Activated CD8-positive, alpha-beta T cell treated with anti-CD3 and anti-CD28 coated beads for 36 hours (primary cell): Measurements from ENCODE around the gene PBX3. TPM values are rescaled to one million over a fixed set of nuclear protein-coding genes. Genes with fewer than 3 reads are reported as not detected.

Source experiments
- ATAC-seq: fragments of 200-7000 bp; cut with Tn5 transposase; one replicate; pipeline ENCODE4 v1.10.0; 2021; ENCODE audit warnings: mild to moderate bottlenecking, moderate library complexity
- CTCF ChIA-PET: fragments of 350-600 bp; sonication (Branson Sonifier 250); formaldehyde crosslinking; loops from one replicate; lab custom pipeline; 2021; ENCODE audit warnings: antibody characterized with exemption; lab: Charles Lee
- POLR2A ChIA-PET: fragments of 350-600 bp; sonication (Branson Sonifier 250); formaldehyde crosslinking; loops from one replicate; lab custom pipeline; 2021; ENCODE audit warnings: antibody characterized with exemption; lab: Charles Lee
- DNase-seq: peaks from one replicate; pipeline ENCODE4 v3.0.0-alpha.2; 2020
- H3K27ac Mint-ChIP-seq: one replicate; pipeline ENCODE4 v1.8.0; 2021; ENCODE audit warnings: mild to moderate bottlenecking, mixed read lengths
- H3K27me3 Mint-ChIP-seq: one replicate; pipeline ENCODE4 v1.8.0; 2021; ENCODE audit warnings: mixed read lengths
- H3K36me3 Mint-ChIP-seq: one replicate; pipeline ENCODE4 v1.8.0; 2021; ENCODE audit warnings: low read depth, mixed read lengths
- H3K4me1 Mint-ChIP-seq: one replicate; pipeline ENCODE4 v1.8.0; 2021; ENCODE audit warnings: low read depth, mixed read lengths
- H3K4me3 Mint-ChIP-seq: one replicate; pipeline ENCODE4 v1.8.0; 2021; ENCODE audit warnings: mild to moderate bottlenecking, moderate library complexity, mixed read lengths
- H3K9me3 Mint-ChIP-seq: one replicate; pipeline ENCODE4 v1.8.0; 2021; ENCODE audit warnings: mixed read lengths
- intact Hi-C: fragments of 100-400 bp; cut with micrococcal nuclease; formaldehyde crosslinking; loops from one replicate; pipeline ENCODE4 v1.10.0; 2022
- total RNA-seq, 2 experiments: library from RNA; stranded (reverse); gene quantifications; one replicate each; pipeline ENCODE4 v1.2.3, GENCODE V29; 2021
- TF ChIP-seq, protein P1 (sequence below): fragments of 200-600 bp; IDR thresholded peaks from one replicate; pipeline ENCODE4 v1.8.0; 2022; ENCODE audit warnings: antibody characterized with exemption, mild to moderate bottlenecking

Gene PBX3
- total RNA-seq, 2 experiments from 2014 or later: 11.5 to 14.1 TPM

DNA sequence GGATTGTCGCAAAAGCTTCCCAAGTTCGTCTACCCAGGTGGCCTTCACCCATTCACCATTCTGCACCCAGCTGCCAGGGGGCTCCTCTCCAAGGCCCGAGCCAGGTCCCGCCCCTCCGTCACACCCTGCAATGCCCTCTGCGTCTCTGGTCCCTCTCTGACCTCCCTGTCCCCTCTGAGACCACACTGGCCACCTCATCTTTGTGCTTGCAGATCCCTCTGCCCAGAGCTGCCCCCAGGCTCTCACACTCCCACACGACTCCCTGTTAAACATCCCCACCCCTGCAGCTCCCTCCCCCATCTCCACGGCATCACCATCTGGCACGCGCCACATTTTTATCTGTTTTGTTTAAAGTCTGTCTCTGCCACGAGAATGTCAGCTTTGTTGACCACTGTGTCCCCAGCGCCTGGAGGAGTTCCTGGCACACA lies 243.6 kb downstream of the PBX3 start:
- no peak for DNase-seq
- Mint-ChIP-seq H3K4me3 (no peak overlapping the region), H3K27me3 (no peaks in the 10 kb centered on the region), H3K36me3 (no peaks in the 10 kb centered on the region), H3K4me1 (no peaks in the 10 kb centered on the region), H3K27ac (no peak overlapping the region), H3K9me3 (no peaks in the 10 kb centered on the region)
- intact Hi-C loops: no loop called here
- POLR2A ChIA-PET: interaction anchor here (0.6 kb wide), 1 partner anchor 503 kb away, joined by 3 read pairs; no protein-coding TSS in a partner anchor
- TF ChIP-seq, protein P1, sequence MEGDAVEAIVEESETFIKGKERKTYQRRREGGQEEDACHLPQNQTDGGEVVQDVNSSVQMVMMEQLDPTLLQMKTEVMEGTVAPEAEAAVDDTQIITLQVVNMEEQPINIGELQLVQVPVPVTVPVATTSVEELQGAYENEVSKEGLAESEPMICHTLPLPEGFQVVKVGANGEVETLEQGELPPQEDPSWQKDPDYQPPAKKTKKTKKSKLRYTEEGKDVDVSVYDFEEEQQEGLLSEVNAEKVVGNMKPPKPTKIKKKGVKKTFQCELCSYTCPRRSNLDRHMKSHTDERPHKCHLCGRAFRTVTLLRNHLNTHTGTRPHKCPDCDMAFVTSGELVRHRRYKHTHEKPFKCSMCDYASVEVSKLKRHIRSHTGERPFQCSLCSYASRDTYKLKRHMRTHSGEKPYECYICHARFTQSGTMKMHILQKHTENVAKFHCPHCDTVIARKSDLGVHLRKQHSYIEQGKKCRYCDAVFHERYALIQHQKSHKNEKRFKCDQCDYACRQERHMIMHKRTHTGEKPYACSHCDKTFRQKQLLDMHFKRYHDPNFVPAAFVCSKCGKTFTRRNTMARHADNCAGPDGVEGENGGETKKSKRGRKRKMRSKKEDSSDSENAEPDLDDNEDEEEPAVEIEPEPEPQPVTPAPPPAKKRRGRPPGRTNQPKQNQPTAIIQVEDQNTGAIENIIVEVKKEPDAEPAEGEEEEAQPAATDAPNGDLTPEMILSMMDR: no peak
- ATAC-seq: no peak
- CTCF ChIA-PET: no interaction called here

DNA sequence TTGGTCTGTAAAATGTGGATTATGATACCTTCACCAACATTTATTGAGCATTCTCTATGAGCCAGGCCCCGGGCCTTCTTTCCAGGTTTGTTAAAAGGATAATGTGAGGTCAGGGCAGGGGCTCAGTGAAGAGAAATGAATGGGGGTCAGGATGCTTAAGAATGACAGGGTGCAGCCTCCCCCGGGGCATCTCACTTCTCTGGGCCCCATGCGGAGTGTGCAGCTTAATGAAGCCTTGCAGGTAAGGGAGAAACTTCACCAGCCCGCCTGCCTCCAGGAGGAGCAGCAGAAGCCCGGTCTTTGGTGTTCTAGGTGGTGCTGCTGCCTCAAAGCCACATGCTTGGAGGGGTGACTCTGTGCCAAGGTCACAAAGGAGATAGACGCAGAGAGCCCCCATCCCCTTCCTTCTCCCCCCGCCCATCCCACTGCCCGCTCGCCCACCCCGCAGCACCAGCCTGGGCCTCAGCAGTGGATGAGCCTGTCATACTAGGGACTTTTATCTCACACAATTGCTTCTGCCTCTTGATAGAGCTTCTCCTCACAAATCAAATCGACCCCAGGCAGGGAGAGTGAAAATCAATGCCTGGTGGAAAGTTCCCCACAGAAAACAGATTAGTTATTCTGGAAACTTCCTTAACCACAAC lies 244.8 kb downstream of the PBX3 start:
- Mint-ChIP-seq H3K36me3 (no peaks in the 10 kb centered on the region), H3K4me1 (no peaks in the 10 kb centered on the region), H3K27me3 (no peaks in the 10 kb centered on the region), H3K9me3 (no peaks in the 10 kb centered on the region), H3K27ac (no peak overlapping the region), H3K4me3 (no peak overlapping the region)
- DNase-seq: no peak
- ChIA-PET CTCF (no interaction called here), POLR2A (no interaction called here)
- TF ChIP-seq, protein P1: no peak
- intact Hi-C loops: no loop called here
- no peak for ATAC-seq

DNA sequence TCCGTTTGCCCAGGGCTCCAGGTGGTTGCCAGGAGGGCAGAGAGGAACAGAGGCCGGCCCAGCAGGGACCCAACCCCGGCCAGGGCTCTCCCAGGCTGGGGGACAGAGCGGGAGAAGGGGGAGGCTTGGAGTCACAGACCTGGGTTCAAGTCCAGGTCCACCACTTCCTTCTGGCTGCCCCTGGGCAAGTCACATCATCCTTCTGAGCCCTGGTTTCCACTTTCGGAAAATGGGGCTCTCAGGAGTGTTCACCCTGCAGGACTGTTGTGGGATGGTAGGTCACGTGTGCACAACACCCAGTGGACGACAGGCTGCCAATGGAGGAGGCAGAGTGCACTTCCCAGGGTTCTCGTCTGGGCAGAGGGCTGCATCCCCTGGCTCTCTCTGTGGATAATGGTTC lies 245.4 kb downstream of the PBX3 start:
- no peak overlapping the region for H3K4me3 Mint-ChIP-seq
- ATAC-seq (no peak), DNase-seq (no peak)
- H3K36me3 Mint-ChIP-seq: no peaks in the 10 kb centered on the region
- H3K9me3 Mint-ChIP-seq: no peaks in the 10 kb centered on the region
- H3K27me3 Mint-ChIP-seq: no peaks in the 10 kb centered on the region
- no peaks in the 10 kb centered on the region for H3K4me1 Mint-ChIP-seq
- intact Hi-C loops: no loop called here
- POLR2A ChIA-PET: no interaction called here
- TF ChIP-seq, protein P1: no peak
- CTCF ChIA-PET: no interaction called here
- H3K27ac Mint-ChIP-seq: no peak overlapping the region

DNA sequence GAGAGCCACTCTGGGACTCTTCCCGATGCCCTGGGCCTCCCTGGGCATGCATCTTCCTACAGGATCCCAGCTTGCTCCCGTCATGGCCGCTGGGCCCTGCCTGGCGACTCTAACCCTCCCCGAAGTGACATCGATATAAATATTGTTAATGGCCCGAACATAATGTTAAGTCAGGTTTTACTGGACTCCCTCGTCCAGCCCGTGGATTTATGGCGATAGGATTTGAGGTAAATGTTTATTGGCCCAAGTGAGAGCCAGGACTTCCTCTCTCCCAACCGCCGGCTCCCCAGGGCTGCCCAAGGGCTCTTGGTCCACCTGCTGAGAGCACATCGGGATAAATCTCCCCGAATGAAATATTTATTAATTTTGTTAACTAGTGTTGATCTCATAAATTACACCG lies 246.3 kb downstream of the PBX3 start:
- Mint-ChIP-seq H3K27ac (no peak overlapping the region), H3K4me3 (no peak overlapping the region), H3K27me3 (no peaks in the 10 kb centered on the region), H3K9me3 (no peaks in the 10 kb centered on the region), H3K4me1 (no peaks in the 10 kb centered on the region), H3K36me3 (no peaks in the 10 kb centered on the region)
- POLR2A ChIA-PET: no interaction called here
- CTCF ChIA-PET: no interaction called here
- intact Hi-C loops: no loop called here
- no peak for DNase-seq
- TF ChIP-seq, protein P1: no peak
- ATAC-seq: no peak

DNA sequence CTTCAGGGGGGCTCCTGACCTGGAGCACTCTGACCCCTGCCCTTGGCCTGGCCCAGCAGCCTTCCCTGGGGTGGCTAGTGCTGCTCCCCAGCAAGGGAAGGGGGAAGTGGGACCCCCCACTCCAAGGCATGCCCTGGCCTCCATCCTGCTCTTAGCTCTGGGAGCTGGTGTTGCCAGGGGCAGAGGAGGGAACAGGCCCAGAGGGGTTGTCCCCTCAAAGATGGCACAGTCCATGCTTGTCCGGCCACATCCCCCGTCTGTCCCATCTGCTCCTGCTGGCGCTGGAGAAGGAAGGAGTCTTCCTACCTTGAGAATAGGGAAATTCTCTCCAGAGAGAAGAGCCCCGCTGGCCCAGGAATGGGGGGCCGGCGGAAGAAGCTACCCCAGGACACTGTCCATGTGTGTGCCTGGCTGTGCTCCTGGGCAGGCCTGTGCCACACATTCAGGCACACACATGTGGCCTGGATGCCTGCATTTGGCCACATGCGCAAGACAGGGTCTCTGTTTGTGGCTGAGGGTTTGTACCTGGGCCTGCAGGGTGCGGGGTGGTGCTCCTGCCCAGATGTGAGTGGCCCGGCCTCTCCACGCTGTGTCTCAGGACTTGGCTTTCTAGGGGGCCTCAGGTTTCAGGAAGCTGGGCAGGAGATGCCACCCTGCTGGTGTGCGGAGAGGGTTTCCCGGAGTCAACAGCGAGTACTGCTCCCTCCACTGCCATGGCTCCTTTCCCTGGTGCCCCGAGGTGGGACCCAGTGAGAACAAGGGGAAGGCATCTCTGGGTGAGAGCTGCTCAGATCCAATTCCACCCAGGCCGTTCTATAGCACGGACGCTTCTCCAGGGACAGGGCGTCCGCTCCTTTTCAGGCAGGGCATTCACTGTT lies 247.1 kb downstream of the PBX3 start:
- CTCF ChIA-PET: no interaction called here
- H3K36me3 Mint-ChIP-seq: no peaks in the 10 kb centered on the region

More for the DNA sequence above, 247.1 kb downstream of the PBX3 start:
- intact Hi-C loops: no loop called here
- Mint-ChIP-seq H3K4me3 (no peak overlapping the region), H3K4me1 (no peaks in the 10 kb centered on the region), H3K27ac (no peak overlapping the region), H3K27me3 (no peaks in the 10 kb centered on the region), H3K9me3 (no peaks in the 10 kb centered on the region)
- TF ChIP-seq, protein P1: no peak
- DNase-seq (no peak), ATAC-seq (no peak)
- POLR2A ChIA-PET: no interaction called here
